CD14-positive monocyte (primary cell): ENCODE data around the gene TPPP. TPM values are rescaled to one million over a fixed set of nuclear protein-coding genes. Genes with fewer than 3 reads are reported as not detected.
"Not testable (repeated sequence)": the region's sequence is repeated elsewhere in the genome, so short reads cannot be mapped to it uniquely, and the experiment has no call there.

Source experiments
- DNase-seq, 3 donors: peaks; one replicate each; pipeline ENCODE4 v3.0.0-alpha.2; 2011 to 2022
- H2AFZ ChIP-seq: 2 replicates; pipeline ENCODE4 v1.6.0; 2012; ENCODE audit warnings: mild to moderate bottlenecking, low read depth, low read length, inconsistent platforms; ENCODE audit not compliant: insufficient read depth, poor library complexity, severe bottlenecking
- H3K27ac ChIP-seq, 2 donors: 1 replicate in 1 of 2; 2 replicates in 1 of 2; pipeline ENCODE4 v1.5.1; 2012 to 2013; ENCODE audit warnings: low read length in 2 of 2, control low read depth in 1 of 2, inconsistent platforms in 1 of 2, low read depth in 1 of 2, mild to moderate bottlenecking in 1 of 2
- H3K27me3 ChIP-seq, 2 donors: one replicate each; pipeline versions ENCODE4 v1.6.0 to v1.6.1; 2011 to 2013; ENCODE audit warnings: low read length in 2 of 2; ENCODE audit not compliant: control insufficient read depth in 2 of 2, insufficient read depth in 2 of 2
- H3K36me3 ChIP-seq, 2 donors: replicated peaks in 1 of 2; 1 replicate in 1 of 2; 2 replicates in 1 of 2; pipeline versions ENCODE4 v1.5.1 to v1.6.1; 2012 to 2013; ENCODE audit warnings: low read length in 2 of 2, control low read depth in 1 of 2, inconsistent platforms in 1 of 2, mild to moderate bottlenecking in 1 of 2; ENCODE audit not compliant: insufficient read depth in 2 of 2, control insufficient read depth in 1 of 2
- H3K4me1 ChIP-seq, 2 donors: 1 replicate in 1 of 2; 2 replicates in 1 of 2; pipeline versions ENCODE4 v1.5.1 to v1.6.1; 2012 to 2013; ENCODE audit warnings: low read length in 2 of 2, control low read depth in 1 of 2, inconsistent platforms in 1 of 2, mild to moderate bottlenecking in 1 of 2, moderate library complexity in 1 of 2; ENCODE audit not compliant: insufficient read depth in 2 of 2, control insufficient read depth in 1 of 2
- H3K4me2 ChIP-seq: replicated peaks from 2 replicates; pipeline ENCODE3; 2012; ENCODE audit warnings: low read length, moderate library complexity, mild to moderate bottlenecking; ENCODE audit not compliant: poor library complexity, severe bottlenecking; ENCODE audit errors: extremely low read depth
- H3K4me3 ChIP-seq, 3 experiments: fragments of 200-600 bp in 1 of 3; sonication (generic) in 1 of 3; replicated peaks in 1 of 3; 1 replicate in 2 of 3; 2 replicates in 1 of 3; pipeline ENCODE4 v1.5.1; 2011 to 2013; ENCODE audit warnings: low read length in 3 of 3, mild to moderate bottlenecking in 3 of 3, control low read depth in 2 of 3, low read depth in 2 of 3, inconsistent platforms in 1 of 3, moderate library complexity in 1 of 3
- H3K79me2 ChIP-seq: 2 replicates; pipeline ENCODE4 v1.6.0; 2012; ENCODE audit warnings: mild to moderate bottlenecking, control low read depth, inconsistent platforms, low read length, moderate library complexity; ENCODE audit not compliant: insufficient read depth
- H3K9ac ChIP-seq: 2 replicates; pipeline ENCODE4 v1.6.0; 2017; ENCODE audit warnings: low read length, mild to moderate bottlenecking; ENCODE audit not compliant: insufficient read depth, poor library complexity, severe bottlenecking
- H3K9me3 ChIP-seq, 2 donors: replicated peaks in 1 of 2; 1 replicate in 1 of 2; 2 replicates in 1 of 2; pipeline versions ENCODE4 v1.5.1 to v1.6.1; 2012 to 2013; ENCODE audit warnings: low read length in 2 of 2, control low read depth in 1 of 2; ENCODE audit not compliant: control insufficient read depth in 1 of 2, insufficient read depth in 1 of 2
- H4K20me1 ChIP-seq: 2 replicates; pipeline ENCODE4 v1.6.0; 2012; ENCODE audit warnings: mild to moderate bottlenecking, low read length, control low read depth, moderate library complexity; ENCODE audit not compliant: insufficient read depth
- H3K27ac Mint-ChIP-seq, 7 donors: one replicate each; pipeline ENCODE4 v1.8.0; 2020; ENCODE audit warnings: mild to moderate bottlenecking in 7 of 7, mixed read lengths in 7 of 7, moderate library complexity in 6 of 7, inconsistent platforms in 2 of 7
- H3K27me3 Mint-ChIP-seq, 3 donors: one replicate each; pipeline ENCODE4 v1.8.0; 2021 to 2022; ENCODE audit warnings: low read depth in 3 of 3, mild to moderate bottlenecking in 3 of 3, mixed read lengths in 3 of 3, moderate library complexity in 3 of 3, inconsistent platforms in 1 of 3
- H3K36me3 Mint-ChIP-seq, 2 donors: one replicate each; pipeline ENCODE4 v1.8.0; 2020; ENCODE audit warnings: mixed read lengths in 2 of 2, inconsistent platforms in 1 of 2, mild to moderate bottlenecking in 1 of 2
- H3K4me1 Mint-ChIP-seq: one replicate; pipeline ENCODE4 v1.8.0; 2020; ENCODE audit warnings: mild to moderate bottlenecking, mixed read lengths
- H3K4me3 Mint-ChIP-seq, 2 donors: one replicate each; pipeline ENCODE4 v1.8.0; 2020; ENCODE audit warnings: mild to moderate bottlenecking in 2 of 2, mixed read lengths in 2 of 2, moderate library complexity in 1 of 2
- H3K9me3 Mint-ChIP-seq, 7 donors: one replicate each; pipeline ENCODE4 v1.8.0; 2020 to 2022; ENCODE audit warnings: mixed read lengths in 7 of 7, mild to moderate bottlenecking in 6 of 7, moderate library complexity in 6 of 7, inconsistent platforms in 2 of 7
- WGBS: methylation state at CpG from one replicate; pipeline ENCODE4 v1.1.5; 2013; ENCODE audit warnings: missing lambda C conversion rate; ENCODE audit not compliant: insufficient coverage; 5-methylcytosine and 5-hydroxymethylcytosine counted together
- intact Hi-C, 2 donors: fragments of 100-400 bp; cut with micrococcal nuclease; formaldehyde crosslinking; loops; one replicate each; pipeline versions ENCODE4 v1.15.0 to v1.15.1; 2023
- polyA plus RNA-seq, 3 donors: library from polyadenylated mRNA; depleted of rRNA in 1 of 3; unstranded in 2 of 3; stranded (reverse) in 1 of 3; fragments of 300-500 nt in 2 of 3; fragments of >200 nt in 1 of 3; fragmentation: Illumina TruSeq in 2 of 3; gene quantifications; 1 replicate in 2 of 3; 2 replicates in 1 of 3; pipeline ENCODE4 v1.2.3, GENCODE V29; 2012 to 2021
- TF ChIP-seq, protein P1 (sequence below): fragments of 200-600 bp; IDR thresholded peaks from one replicate; pipeline ENCODE4 v1.8.0; 2022; ENCODE audit warnings: antibody characterized with exemption, mild to moderate bottlenecking

TPPP gene
- polyA plus RNA-seq, 3 donors, result 0.02 to 0.17 (median 0.06) TPM

DNA sequence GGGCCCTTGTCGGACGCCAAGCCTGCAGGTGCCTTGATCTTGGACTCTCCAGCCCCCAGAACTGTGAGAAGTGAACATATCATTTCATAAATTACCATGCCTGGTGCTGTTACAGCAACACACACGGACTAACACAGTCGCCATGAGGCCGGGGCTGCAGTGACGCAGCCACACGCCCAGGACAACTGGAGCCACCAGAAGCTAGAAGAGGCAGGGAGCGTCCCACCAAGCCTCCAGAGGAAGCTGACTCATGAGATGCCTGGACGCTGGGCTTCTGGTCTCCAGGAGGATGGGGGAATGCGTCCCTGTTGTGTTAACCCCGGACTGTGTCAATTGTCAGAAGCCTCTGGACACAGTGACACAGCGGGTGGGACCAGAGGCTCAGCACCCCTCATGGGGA, 6.2 kb downstream of the TPPP start:
- H3K4me2 ChIP-seq, H3K27me3 ChIP-seq, H3K4me1 Mint-ChIP-seq, H3K36me3 ChIP-seq, H2AFZ ChIP-seq, H3K4me1 ChIP-seq, H4K20me1 ChIP-seq, DNase-seq, H3K79me2 ChIP-seq, H3K9ac ChIP-seq, intact Hi-C loops, H3K36me3 Mint-ChIP-seq, H3K9me3 Mint-ChIP-seq, H3K27ac ChIP-seq, H3K4me3 Mint-ChIP-seq, H3K9me3 ChIP-seq, H3K4me3 ChIP-seq, H3K27ac Mint-ChIP-seq: not testable (repeated sequence)
- WGBS, result 88% methylated on average over 4 of the region's 12 CpGs
- H3K27me3 Mint-ChIP-seq, result peaks cover 3 to 16% (median 3%) of the 10 kb centered on the region in 3 donors

DNA sequence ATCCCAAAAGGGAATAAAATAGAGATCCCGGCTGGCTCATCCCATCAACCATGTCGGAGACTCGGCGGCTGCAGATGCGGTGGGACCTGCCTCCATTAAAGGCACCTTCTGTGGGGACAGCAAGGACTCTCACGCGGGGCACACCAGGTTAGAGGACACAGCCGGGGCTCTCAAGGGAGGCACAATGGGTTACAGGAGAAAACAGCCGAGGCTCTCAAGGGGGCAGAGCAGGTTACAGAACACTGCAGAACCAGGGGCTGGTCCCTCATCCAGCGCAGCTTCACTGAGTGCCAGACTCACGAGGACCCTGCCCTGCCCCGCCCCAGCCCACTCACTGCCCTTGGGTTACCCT, 7.0 kb downstream of the TPPP start:
- H3K36me3 ChIP-seq, intact Hi-C loops, H3K4me1 ChIP-seq, H3K27ac Mint-ChIP-seq, H3K79me2 ChIP-seq, H3K4me2 ChIP-seq, H3K27me3 ChIP-seq, H4K20me1 ChIP-seq, H3K36me3 Mint-ChIP-seq, H3K9me3 Mint-ChIP-seq, H2AFZ ChIP-seq, H3K9me3 ChIP-seq, DNase-seq, H3K4me1 Mint-ChIP-seq, H3K9ac ChIP-seq, H3K27ac ChIP-seq, H3K4me3 ChIP-seq, H3K4me3 Mint-ChIP-seq: not testable (repeated sequence)
- peaks cover 0 to 11% (median 3%) of the 10 kb centered on the region in 3 donors for H3K27me3 Mint-ChIP-seq
- WGBS, result 100% methylated on average over 1 of the region's 12 CpGs

DNA sequence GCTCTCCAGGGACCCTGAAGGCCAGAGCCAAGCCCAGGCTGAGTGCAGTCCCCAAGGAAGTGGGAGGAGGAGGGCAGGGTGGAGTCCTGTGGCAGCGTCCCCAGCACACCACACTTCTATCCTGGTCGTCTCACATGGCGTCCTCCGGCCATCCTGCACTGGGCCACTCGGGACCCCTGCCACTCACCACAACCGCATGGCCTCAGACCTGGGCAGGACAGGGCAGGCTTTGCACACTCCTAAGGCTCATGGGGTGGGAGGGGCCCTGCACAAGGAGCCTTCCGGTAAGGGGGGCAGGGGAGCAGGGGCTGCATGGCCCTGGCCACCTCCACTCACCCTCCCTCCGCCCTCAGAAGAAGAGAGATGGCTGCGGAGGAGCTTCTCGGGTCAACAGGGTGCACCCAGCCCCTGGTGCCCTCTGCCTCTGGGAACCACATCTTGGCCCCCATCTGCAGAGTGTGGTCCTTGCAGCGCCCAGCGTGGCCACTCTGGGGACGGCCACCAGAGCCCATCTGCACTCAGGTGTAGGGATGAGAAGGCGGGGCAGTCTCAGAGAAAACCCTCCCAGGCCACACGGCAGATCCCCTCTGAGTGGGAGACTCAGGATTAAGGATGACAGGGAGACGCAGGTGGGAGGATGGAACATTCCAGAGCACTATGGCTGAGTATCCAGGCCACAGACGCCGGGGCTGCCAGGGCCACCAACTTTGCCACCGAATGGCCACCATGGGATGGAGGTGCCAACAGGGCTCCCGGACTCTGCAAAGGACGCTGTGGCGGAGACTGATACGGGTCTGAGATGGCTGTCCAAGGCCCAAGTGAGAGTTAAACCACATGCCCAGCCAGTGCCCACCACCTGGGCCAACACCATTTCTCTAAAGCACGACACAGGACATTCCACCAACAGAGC, 7.6 kb downstream of the TPPP start:
- H3K4me1 Mint-ChIP-seq, result no peaks in the 10 kb centered on the region
- Histone ChIP-seq H3K4me2 (no peak overlapping the region), H3K9me3 (no peaks in the 10 kb centered on the region), H3K27ac (no peak overlapping the region), H3K79me2 (no peaks in the 10 kb centered on the region), H3K27me3 (no peaks in the 10 kb centered on the region), H3K4me1 (no peaks in the 10 kb centered on the region), H4K20me1 (no peaks in the 10 kb centered on the region), H2AFZ (no peak overlapping the region), H3K36me3 (no peaks in the 10 kb centered on the region), H3K4me3 (no peak overlapping the region), H3K9ac (no peak overlapping the region)
- peaks cover 0 to 9% (median 3%) of the 10 kb centered on the region in 3 donors for H3K27me3 Mint-ChIP-seq
- intact Hi-C loops, result no loop called here
- H3K4me3 Mint-ChIP-seq, result no peak overlapping the region
- peak in 1 of 3 donors; percentile 3 for DNase-seq
- 85% methylated on average over 19 of the region's 24 CpGs for WGBS
- no peak overlapping the region for H3K27ac Mint-ChIP-seq
- H3K36me3 Mint-ChIP-seq, result no peaks in the 10 kb centered on the region
- no peaks in the 10 kb centered on the region for H3K9me3 Mint-ChIP-seq
- TF ChIP-seq, protein P1, sequence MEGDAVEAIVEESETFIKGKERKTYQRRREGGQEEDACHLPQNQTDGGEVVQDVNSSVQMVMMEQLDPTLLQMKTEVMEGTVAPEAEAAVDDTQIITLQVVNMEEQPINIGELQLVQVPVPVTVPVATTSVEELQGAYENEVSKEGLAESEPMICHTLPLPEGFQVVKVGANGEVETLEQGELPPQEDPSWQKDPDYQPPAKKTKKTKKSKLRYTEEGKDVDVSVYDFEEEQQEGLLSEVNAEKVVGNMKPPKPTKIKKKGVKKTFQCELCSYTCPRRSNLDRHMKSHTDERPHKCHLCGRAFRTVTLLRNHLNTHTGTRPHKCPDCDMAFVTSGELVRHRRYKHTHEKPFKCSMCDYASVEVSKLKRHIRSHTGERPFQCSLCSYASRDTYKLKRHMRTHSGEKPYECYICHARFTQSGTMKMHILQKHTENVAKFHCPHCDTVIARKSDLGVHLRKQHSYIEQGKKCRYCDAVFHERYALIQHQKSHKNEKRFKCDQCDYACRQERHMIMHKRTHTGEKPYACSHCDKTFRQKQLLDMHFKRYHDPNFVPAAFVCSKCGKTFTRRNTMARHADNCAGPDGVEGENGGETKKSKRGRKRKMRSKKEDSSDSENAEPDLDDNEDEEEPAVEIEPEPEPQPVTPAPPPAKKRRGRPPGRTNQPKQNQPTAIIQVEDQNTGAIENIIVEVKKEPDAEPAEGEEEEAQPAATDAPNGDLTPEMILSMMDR, result no peak
